ENCODE measurements around the gene IER3. TPM values are rescaled to one million over a fixed set of nuclear protein-coding genes. Genes with fewer than 3 reads are reported as not detected.

The IER3 gene
- total and polyA plus RNA-seq, 2 experiments from 2014 or later: 19.9 to 21.2 TPM

DNA sequence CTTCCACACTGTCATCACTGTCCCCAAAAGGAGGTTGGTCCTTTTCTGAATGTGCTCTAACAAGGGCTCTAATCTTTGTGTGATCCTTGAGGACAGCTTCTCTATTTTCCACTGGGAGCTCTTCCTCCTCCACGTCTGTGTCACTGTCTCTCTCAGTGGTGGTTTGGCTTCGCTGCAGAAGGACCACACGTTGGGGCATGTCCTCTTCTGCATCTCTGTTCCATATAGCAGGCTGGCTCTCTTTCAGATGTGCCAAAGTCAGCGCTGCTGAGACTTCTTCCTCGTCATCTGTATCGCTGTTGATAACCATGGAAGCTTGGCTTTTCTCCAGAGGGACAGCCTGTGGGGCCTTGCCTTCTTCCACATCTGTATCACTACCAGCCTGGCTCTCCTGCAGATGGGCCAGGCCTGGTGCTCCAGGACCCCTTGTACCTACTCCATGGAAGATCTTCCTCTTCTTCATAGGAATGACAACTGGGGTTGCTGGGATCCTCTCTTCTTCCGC, 31.9 kb downstream of the IER3 start:
- peaks cover 39% of the 10 kb centered on the region for H3K36me3 ChIP-seq (ENCODE audit: insufficient read depth)
- H3K79me2 ChIP-seq (replicated peaks; ENCODE audit: insufficient read depth): peaks cover 22% of the 10 kb centered on the region
- ATAC-seq: no peak
- peaks cover 7% of the 10 kb centered on the region; the same call in 1 of the 2 replicates for H3K4me1 ChIP-seq (ENCODE audit: insufficient read depth)
- H3K9me2 ChIP-seq (ENCODE audit: insufficient read depth): no peaks in the 10 kb centered on the region
- H3K4me3 ChIP-seq: no peak overlapping the region
- no peak overlapping the region for H3K27ac ChIP-seq (ENCODE audit: low read depth)
- peaks cover 16% of the 10 kb centered on the region for H3K4me1 Mint-ChIP-seq
- H3K36me3 Mint-ChIP-seq (ENCODE audit: low read depth): peaks cover 68% of the 10 kb centered on the region
- no peak for DNase-seq (ENCODE audit: low spot score)
- H3K4me2 ChIP-seq: no peak overlapping the region
- H4K20me1 ChIP-seq (replicated peaks; ENCODE audit: insufficient read depth): peaks cover 16% of the 10 kb centered on the region
- H3K27me3 ChIP-seq (ENCODE audit: insufficient read depth): no peaks in the 10 kb centered on the region
- H3K9me3 Mint-ChIP-seq: peaks cover under 1% of the 10 kb centered on the region; the same call in 1 of the 3 replicates
- TF ChIP-seq POLR2AphosphoS5 (IDR thresholded peaks at IDR 0.05; ENCODE audit: low read depth) (no peak), NANOG (IDR thresholded peaks at IDR 0.05; ENCODE audit: borderline replicate concordance) (no peak), ZNF331 (CRISPR knock-in tag; IDR thresholded peaks at IDR 0.05; ENCODE audit: low read depth) (no peak), CREB1 (CRISPR knock-in tag; IDR thresholded peaks at IDR 0.05; ENCODE audit: low read depth) (no peak), ZNF114 (CRISPR knock-in tag; IDR thresholded peaks at IDR 0.05) (no peak), EZH2phosphoT487 (IDR thresholded peaks at IDR 0.05; ENCODE audit: unreplicated experiment) (no peak)
- TF ChIP-seq, protein P1, sequence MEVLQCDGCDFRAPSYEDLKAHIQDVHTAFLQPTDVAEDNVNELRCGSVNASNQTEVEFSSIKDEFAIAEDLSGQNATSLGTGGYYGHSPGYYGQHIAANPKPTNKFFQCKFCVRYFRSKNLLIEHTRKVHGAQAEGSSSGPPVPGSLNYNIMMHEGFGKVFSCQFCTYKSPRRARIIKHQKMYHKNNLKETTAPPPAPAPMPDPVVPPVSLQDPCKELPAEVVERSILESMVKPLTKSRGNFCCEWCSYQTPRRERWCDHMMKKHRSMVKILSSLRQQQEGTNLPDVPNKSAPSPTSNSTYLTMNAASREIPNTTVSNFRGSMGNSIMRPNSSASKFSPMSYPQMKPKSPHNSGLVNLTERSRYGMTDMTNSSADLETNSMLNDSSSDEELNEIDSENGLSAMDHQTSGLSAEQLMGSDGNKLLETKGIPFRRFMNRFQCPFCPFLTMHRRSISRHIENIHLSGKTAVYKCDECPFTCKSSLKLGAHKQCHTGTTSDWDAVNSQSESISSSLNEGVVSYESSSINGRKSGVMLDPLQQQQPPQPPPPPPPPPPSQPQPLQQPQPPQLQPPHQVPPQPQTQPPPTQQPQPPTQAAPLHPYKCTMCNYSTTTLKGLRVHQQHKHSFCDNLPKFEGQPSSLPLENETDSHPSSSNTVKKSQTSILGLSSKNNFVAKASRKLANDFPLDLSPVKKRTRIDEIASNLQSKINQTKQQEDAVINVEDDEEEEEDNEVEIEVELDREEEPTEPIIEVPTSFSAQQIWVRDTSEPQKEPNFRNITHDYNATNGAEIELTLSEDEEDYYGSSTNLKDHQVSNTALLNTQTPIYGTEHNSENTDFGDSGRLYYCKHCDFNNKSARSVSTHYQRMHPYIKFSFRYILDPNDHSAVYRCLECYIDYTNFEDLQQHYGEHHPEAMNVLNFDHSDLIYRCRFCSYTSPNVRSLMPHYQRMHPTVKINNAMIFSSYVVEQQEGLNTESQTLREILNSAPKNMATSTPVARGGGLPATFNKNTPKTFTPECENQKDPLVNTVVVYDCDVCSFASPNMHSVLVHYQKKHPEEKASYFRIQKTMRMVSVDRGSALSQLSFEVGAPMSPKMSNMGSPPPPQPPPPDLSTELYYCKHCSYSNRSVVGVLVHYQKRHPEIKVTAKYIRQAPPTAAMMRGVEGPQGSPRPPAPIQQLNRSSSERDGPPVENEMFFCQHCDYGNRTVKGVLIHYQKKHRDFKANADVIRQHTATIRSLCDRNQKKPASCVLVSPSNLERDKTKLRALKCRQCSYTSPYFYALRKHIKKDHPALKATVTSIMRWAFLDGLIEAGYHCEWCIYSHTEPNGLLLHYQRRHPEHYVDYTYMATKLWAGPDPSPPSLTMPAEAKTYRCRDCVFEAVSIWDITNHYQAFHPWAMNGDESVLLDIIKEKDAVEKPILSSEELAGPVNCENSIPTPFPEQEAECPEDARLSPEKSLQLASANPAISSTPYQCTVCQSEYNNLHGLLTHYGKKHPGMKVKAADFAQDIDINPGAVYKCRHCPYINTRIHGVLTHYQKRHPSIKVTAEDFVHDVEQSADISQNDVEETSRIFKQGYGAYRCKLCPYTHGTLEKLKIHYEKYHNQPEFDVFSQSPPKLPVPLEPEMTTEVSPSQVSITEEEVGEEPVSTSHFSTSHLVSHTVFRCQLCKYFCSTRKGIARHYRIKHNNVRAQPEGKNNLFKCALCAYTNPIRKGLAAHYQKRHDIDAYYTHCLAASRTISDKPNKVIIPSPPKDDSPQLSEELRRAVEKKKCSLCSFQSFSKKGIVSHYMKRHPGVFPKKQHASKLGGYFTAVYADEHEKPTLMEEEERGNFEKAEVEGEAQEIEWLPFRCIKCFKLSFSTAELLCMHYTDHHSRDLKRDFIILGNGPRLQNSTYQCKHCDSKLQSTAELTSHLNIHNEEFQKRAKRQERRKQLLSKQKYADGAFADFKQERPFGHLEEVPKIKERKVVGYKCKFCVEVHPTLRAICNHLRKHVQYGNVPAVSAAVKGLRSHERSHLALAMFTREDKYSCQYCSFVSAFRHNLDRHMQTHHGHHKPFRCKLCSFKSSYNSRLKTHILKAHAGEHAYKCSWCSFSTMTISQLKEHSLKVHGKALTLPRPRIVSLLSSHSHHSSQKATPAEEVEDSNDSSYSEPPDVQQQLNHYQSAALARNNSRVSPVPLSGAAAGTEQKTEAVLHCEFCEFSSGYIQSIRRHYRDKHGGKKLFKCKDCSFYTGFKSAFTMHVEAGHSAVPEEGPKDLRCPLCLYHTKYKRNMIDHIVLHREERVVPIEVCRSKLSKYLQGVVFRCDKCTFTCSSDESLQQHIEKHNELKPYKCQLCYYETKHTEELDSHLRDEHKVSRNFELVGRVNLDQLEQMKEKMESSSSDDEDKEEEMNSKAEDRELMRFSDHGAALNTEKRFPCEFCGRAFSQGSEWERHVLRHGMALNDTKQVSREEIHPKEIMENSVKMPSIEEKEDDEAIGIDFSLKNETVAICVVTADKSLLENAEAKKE (CRISPR knock-in tag; IDR thresholded peaks at IDR 0.05): no peak
- H3K27ac Mint-ChIP-seq: no peak overlapping the region
- H3K4me3 Mint-ChIP-seq: no peak overlapping the region
- no peaks in the 10 kb centered on the region for H3F3A ChIP-seq (replicated peaks; ENCODE audit: low read depth)
- no peak overlapping the region for H2AFZ ChIP-seq
- H3K27me3 Mint-ChIP-seq (ENCODE audit: insufficient read depth, low read depth, poor library complexity): peaks cover under 1% of the 10 kb centered on the region
